Stimulated activated CD4-positive, alpha-beta T cell treated with anti-CD3 and anti-CD28 coated beads, Interleukin-1b, Interleukin-23, amount 100 ng/mL, for 4 hours (primary cell): ENCODE measurements around the gene CUX1.
A peak's percentile ranks its signal among the peaks of the same experiment; 100 is the strongest.

Source experiments
- DNase-seq, 2 donors: peaks; one replicate each; pipeline ENCODE4 v3.0.0-alpha.2; 2020; ENCODE audit warnings: low read depth in 2 of 2

Gene CUX1

GRCh38 chr7:102266541-102266940, 449.1 kb downstream of the CUX1 start:
- no peak for DNase-seq

- DNase-seq = no peak
Observed at GRCh38 chr7:102268635-102269034, 451.2 kb downstream of the CUX1 start.

- DNase-seq = no peak
Observed at GRCh38 chr7:102270178-102270887, 452.9 kb downstream of the CUX1 start.

- no peak for DNase-seq
Observed at GRCh38 chr7:102271158-102271798, 453.9 kb downstream of the CUX1 start.

- DNase-seq = peak; percentile 66 to 77
Observed at GRCh38 chr7:102272075-102272916, 454.9 kb downstream of the CUX1 start.

- no peak for DNase-seq
Observed at GRCh38 chr7:102272917-102273748, 455.7 kb downstream of the CUX1 start.

- DNase-seq = no peak
Observed at GRCh38 chr7:102273749-102274712, 456.6 kb downstream of the CUX1 start.

- DNase-seq = no peak
Observed at GRCh38 chr7:102275123-102275703, 457.8 kb downstream of the CUX1 start.

GRCh38 chr7:102277901-102278300, 460.5 kb downstream of the CUX1 start:
- DNase-seq = no peak

- DNase-seq = peak; percentile 35 to 46
Observed at GRCh38 chr7:102279537-102280400, 462.3 kb downstream of the CUX1 start.

GRCh38 chr7:102280521-102280920, 463.1 kb downstream of the CUX1 start:
- DNase-seq = no peak

- no peak for DNase-seq
Observed at GRCh38 chr7:102281785-102282184, 464.4 kb downstream of the CUX1 start.

GRCh38 chr7:102282465-102283362, 465.3 kb downstream of the CUX1 start:
- no peak for DNase-seq

GRCh38 chr7:102283477-102284189, 466.2 kb downstream of the CUX1 start:
- DNase-seq = no peak

GRCh38 chr7:102284399-102284798, 467.0 kb downstream of the CUX1 start:
- DNase-seq = no peak

- DNase-seq = no peak
Observed at GRCh38 chr7:102284891-102285539, 467.6 kb downstream of the CUX1 start.
